ENCODE measurements around the gene KIF1B.

Gene KIF1B

GRCh38 chr1:10337436-10337835, 127.1 kb downstream of the KIF1B start:
- H3K4me3 ChIP-seq (ENCODE audit: low read depth, low read length): no peak overlapping the region
- TF ChIP-seq, protein P1, sequence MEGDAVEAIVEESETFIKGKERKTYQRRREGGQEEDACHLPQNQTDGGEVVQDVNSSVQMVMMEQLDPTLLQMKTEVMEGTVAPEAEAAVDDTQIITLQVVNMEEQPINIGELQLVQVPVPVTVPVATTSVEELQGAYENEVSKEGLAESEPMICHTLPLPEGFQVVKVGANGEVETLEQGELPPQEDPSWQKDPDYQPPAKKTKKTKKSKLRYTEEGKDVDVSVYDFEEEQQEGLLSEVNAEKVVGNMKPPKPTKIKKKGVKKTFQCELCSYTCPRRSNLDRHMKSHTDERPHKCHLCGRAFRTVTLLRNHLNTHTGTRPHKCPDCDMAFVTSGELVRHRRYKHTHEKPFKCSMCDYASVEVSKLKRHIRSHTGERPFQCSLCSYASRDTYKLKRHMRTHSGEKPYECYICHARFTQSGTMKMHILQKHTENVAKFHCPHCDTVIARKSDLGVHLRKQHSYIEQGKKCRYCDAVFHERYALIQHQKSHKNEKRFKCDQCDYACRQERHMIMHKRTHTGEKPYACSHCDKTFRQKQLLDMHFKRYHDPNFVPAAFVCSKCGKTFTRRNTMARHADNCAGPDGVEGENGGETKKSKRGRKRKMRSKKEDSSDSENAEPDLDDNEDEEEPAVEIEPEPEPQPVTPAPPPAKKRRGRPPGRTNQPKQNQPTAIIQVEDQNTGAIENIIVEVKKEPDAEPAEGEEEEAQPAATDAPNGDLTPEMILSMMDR (IDR thresholded peaks at IDR 0.05; ENCODE audit: low read depth, low read length): no peak

DNA sequence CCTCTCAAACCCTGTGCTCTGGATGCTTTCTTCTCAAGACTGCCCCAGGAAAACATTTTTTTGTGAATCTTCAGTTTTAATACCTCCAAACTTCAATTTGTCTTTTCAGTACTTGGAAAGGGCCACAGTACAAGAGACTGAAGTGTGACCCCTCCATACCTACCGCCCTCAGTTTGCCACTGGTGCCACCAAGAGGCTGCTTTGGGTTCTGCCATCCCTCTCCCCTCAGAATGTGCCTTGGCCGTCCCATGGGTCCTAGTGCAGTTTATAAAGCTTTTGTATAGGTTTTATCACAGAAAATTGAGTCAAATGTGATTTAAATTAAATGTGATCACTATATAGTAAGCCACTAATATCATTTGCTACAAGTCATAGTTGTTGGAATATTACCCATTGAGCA, 127.7 kb downstream of the KIF1B start:
- no peak overlapping the region for H3K4me3 ChIP-seq (ENCODE audit: low read depth, low read length)
- TF ChIP-seq, protein P1 (IDR thresholded peaks at IDR 0.05; ENCODE audit: low read depth, low read length): peak; percentile 61

- TF ChIP-seq, protein P1 (IDR thresholded peaks at IDR 0.05; ENCODE audit: low read depth, low read length): no peak
- H3K4me3 ChIP-seq (ENCODE audit: low read depth, low read length): no peak overlapping the region
Measured at GRCh38 chr1:10338611-10339010, 128.2 kb downstream of the KIF1B start.

GRCh38 chr1:10339036-10339567, 128.7 kb downstream of the KIF1B start:
- H3K4me3 ChIP-seq (ENCODE audit: low read depth, low read length): no peak overlapping the region
- TF ChIP-seq, protein P1 (IDR thresholded peaks at IDR 0.05; ENCODE audit: low read depth, low read length): no peak

DNA sequence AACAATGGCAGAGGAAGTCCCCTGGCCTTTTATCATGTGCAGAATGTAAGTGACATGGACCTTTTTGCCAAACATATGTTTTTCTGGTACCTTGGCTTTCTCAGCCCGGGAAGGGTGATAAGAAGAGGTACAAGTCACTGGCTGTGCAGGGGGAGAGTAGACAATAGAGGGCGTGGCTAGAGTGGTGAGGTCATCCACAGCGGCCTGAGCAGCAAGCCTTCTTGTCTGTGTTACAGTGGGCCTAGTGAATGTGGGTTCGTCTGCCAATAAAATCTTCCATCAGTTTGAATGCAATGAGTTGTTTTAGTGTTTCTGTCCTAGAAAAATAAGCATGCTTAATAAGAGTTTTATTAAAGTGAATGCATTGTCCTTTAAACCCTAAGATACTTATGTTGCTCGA, 129.4 kb downstream of the KIF1B start:
- H3K4me3 ChIP-seq (ENCODE audit: low read depth, low read length): no peak overlapping the region
- TF ChIP-seq, protein P1 (IDR thresholded peaks at IDR 0.05; ENCODE audit: low read depth, low read length): no peak

DNA sequence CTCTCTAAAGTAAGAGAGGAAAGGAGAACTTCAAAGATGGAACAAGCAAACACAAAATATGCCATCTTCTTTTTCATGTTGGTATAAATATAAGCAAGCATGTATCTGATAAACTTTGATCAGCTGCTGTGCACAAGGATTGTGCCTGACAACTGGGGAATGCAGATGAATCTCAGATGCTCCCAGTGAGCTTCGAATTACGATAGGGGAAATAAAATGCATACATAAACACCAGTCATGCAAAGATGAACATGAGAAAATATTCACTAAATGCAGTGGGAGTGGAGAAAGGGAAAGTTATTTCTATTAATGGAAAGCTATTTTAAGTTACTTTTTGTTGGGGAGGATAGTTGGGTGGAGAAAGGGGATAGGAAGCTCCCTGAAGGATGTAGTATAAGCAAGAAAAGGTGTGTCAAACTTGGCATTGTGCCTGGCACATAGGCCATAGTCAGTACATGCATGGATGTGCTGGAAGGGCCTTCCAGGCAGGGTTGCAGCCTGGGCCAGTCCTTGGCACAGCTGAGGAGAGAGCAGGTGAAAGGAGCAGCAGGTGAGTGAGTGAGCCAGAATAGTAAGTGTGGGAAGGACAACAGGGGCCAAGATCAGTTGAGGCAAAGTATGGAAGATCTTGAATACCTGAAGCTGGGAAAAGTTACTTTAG, 130.7 kb downstream of the KIF1B start:
- H3K4me3 ChIP-seq (ENCODE audit: low read depth, low read length): no peak overlapping the region
- TF ChIP-seq, protein P1 (IDR thresholded peaks at IDR 0.05; ENCODE audit: low read depth, low read length): no peak

DNA sequence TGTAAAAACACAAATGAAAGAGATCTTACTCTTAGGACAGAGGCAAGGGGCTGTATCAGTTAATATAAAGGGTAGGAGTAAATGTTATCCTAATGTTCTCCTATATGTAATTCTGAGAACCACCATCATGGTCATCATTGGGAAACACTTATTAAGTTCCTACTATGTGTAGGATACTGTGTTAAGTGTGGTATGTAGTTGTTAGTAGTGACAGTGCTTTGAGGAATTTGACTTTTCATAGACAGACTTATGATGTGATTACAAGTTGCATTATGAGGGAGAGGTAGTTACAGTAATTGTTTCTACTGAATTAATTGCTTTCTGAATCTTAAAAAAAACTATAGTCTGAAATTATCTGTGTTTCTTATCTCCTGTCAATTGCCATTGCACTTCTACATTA, 136.7 kb downstream of the KIF1B start:
- TF ChIP-seq, protein P1 (IDR thresholded peaks at IDR 0.05; ENCODE audit: low read depth, low read length): no peak
- no peak overlapping the region for H3K4me3 ChIP-seq (ENCODE audit: low read depth, low read length)
